ENCODE measurements around the gene WDR6. TPM values are rescaled to one million over a fixed set of nuclear protein-coding genes. Genes with fewer than 3 reads are reported as not detected.
A peak's percentile ranks its signal among the peaks of the same experiment; 100 is the strongest.

WDR6 gene
- total and polyA plus RNA-seq, 10 of the 15 experiments (the other 5 are each of a cell fraction or from before 2014, with no cell fraction given), result 21.3 to 169 (median 107) TPM

DNA sequence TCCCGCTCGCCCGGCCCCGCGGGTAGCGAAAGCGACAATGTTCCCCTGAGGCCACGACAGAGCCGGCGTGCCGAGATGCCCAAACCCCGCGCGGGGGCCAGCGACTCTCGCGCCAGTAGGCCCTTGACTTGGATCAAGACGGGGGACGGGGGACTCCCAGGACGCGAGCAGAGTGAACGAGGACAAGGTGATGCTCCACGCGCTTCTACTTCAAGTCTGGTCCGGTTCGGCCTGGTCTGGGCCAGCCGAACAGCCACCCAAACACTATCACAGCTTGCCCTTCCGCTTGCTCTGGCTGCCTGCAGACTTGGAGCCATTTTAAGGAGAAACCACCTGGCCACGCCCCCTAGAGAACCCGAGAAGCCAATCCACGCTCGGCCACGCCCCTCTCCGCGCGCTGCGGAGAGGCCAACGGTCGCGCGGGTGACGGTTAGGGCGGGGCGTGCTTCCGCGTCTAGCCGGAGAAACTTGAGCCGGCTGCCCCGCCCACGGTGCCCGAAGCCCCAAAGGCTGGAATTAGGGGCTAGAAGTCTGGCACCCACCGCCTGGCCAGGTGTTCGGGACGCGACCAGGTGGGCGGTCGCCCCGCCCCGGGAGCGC lies 14.1 kb downstream of the WDR6 start:
- RAD21 ChIA-PET (ENCODE audit: unreplicated experiment), result interaction anchor here (0.9 to 4.1 kb wide), 7 partner anchors 13 to 423 kb away, joined by 3 to 40 read pairs (median 4); partner anchors contain the start of genes P4HTM, QRICH1 and WDR6
- intact Hi-C loops (cut with micrococcal nuclease; ENCODE audit: unreplicated experiment), result loop anchor here (1.0 to 10.0 kb wide), 5 partner anchors 14 to 653 kb away; partner anchors contain the start of genes APEH, P4HTM, QRICH1 and USP4
- Histone ChIP-seq H3K27ac (ENCODE audit: control insufficient read depth, insufficient read depth) (peak overlapping the region; percentile 94), H3K4me2 (ENCODE audit: control insufficient read depth, insufficient read depth) (peak overlapping the region; percentile 83; the same call in 1 of the 2 replicates), H3K79me2 (ENCODE audit: control insufficient read depth, insufficient read depth, low read length) (peaks cover 45% of the 10 kb centered on the region), H4K20me1 (ENCODE audit: control insufficient read depth, insufficient read depth) (no peaks in the 10 kb centered on the region), H3K9ac (ENCODE audit: control insufficient read depth, insufficient read depth, low read length) (peak overlapping the region; percentile 81), H3K27me3 (replicated peaks in 1 of 2; ENCODE audit: control insufficient read depth in 2 of 2, insufficient read depth in 2 of 2, low read length in 1 of 2) (no peaks in the 10 kb centered on the region), H3K4me3 (peak overlapping the region; percentile 95), H2AFZ (ENCODE audit: control insufficient read depth, low read depth, low read length) (peak overlapping the region; percentile 73), H3K36me3 (ENCODE audit: control insufficient read depth in 2 of 2, insufficient read depth in 2 of 2, low read length in 1 of 2) (peaks cover 14 to 15% of the 10 kb centered on the region in 2 experiments), H3K9me3 (replicated peaks; ENCODE audit: control insufficient read depth, insufficient read depth, low read length) (no peaks in the 10 kb centered on the region), H3K4me1 (ENCODE audit: control insufficient read depth, insufficient read depth, low read length) (peaks cover 21% of the 10 kb centered on the region)
- POLR2A ChIA-PET, result interaction anchor here (0.5 to 4.3 kb wide), 15 partner anchors 7 to 337 kb away, joined by 3 to 69 read pairs (median 6); partner anchors contain the start of genes IMPDH2, QRICH1, USP19 and WDR6
- no TSS peak for BruUV-seq (replicated peaks)
- DNase-seq (ENCODE audit: low read depth, low spot score), result peak; percentile 87
- FAIRE-seq, result peak; percentile 23
- SMC1A ChIA-PET (ENCODE audit: uncharacterized antibody, unreplicated experiment), result interaction anchor here (0.6 to 6.1 kb wide), 5 partner anchors 14 to 73 kb away, joined by 3 to 31 read pairs (median 5); partner anchors contain the start of genes P4HTM, QRICH1 and WDR6
- CTCF ChIA-PET, result interaction anchor here (0.6 to 5.9 kb wide), 17 partner anchors 8 to 428 kb away, joined by 3 to 83 read pairs (median 5); partner anchors contain the start of genes IMPDH2, IP6K2, KLHDC8B and P4HTM
- peak; percentile 71 for ATAC-seq
- in situ Hi-C loops (cut with MboI), result no loop called here
- WGBS (ENCODE audit: insufficient coverage, insufficient replicate concordance, low lambda C conversion rate, missing lambda C conversion rate), result under 1% methylated on average over 60 of the region's 60 CpGs
- peak; percentile 94; the same call in 1 of the 2 replicates for TF ChIP-seq TAF1 (IDR thresholded peaks at IDR 0.05; ENCODE audit: borderline replicate concordance, low read depth, low read length)
- TF ChIP-seq SMC3 (IDR thresholded peaks at IDR 0.05; ENCODE audit: borderline replicate concordance, low read length), result no peak
- TF ChIP-seq RCOR1 (conservative IDR thresholded peaks at IDR 0.05; ENCODE audit: low read depth, low read length), result peak; percentile 37; the same call in 1 of the 2 replicates
- TF ChIP-seq, protein P1, sequence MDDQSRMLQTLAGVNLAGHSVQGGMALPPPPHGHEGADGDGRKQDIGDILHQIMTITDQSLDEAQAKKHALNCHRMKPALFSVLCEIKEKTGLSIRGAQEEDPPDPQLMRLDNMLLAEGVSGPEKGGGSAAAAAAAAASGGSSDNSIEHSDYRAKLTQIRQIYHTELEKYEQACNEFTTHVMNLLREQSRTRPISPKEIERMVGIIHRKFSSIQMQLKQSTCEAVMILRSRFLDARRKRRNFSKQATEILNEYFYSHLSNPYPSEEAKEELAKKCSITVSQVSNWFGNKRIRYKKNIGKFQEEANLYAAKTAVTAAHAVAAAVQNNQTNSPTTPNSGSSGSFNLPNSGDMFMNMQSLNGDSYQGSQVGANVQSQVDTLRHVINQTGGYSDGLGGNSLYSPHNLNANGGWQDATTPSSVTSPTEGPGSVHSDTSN (IDR thresholded peaks at IDR 0.05; ENCODE audit: insufficient replicate concordance, low read depth, low read length), result peak; percentile 40
- TF ChIP-seq, protein P2, sequence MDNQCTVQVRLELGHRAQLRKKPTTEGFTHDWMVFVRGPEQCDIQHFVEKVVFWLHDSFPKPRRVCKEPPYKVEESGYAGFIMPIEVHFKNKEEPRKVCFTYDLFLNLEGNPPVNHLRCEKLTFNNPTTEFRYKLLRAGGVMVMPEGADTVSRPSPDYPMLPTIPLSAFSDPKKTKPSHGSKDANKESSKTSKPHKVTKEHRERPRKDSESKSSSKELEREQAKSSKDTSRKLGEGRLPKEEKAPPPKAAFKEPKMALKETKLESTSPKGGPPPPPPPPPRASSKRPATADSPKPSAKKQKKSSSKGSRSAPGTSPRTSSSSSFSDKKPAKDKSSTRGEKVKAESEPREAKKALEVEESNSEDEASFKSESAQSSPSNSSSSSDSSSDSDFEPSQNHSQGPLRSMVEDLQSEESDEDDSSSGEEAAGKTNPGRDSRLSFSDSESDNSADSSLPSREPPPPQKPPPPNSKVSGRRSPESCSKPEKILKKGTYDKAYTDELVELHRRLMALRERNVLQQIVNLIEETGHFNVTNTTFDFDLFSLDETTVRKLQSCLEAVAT (IDR thresholded peaks at IDR 0.05), result peak; percentile 90
- TF ChIP-seq STAT1 (conservative IDR thresholded peaks at IDR 0.05), result peak; percentile 80; the same call in 1 of the 2 replicates
- TF ChIP-seq CHD2 (IDR thresholded peaks at IDR 0.05; ENCODE audit: borderline replicate concordance, low read depth, low read length), result 0 out of 2 replicates have a peak, but pooled peaks have one; percentile 47
- peak; percentile 61; the same call in 1 of the 2 replicates for TF ChIP-seq PAX5 (IDR thresholded peaks at IDR 0.05; ENCODE audit: borderline replicate concordance, low read depth, low read length)
- no peak for TF ChIP-seq BCL11A (IDR thresholded peaks at IDR 0.05; ENCODE audit: low read depth, low read length)
- TF ChIP-seq MXI1 (IDR thresholded peaks at IDR 0.05; ENCODE audit: low read depth, low read length), result peak; percentile 55
- no peak for TF ChIP-seq BHLHE40 (IDR thresholded peaks at IDR 0.05; ENCODE audit: borderline replicate concordance in 1 of 2, low read depth in 2 of 2, low read length in 1 of 2)
- TF ChIP-seq SUZ12 (IDR thresholded peaks at IDR 0.05; ENCODE audit: unreplicated experiment), result no peak
- peak; percentile 79 for TF ChIP-seq CREM (IDR thresholded peaks at IDR 0.05; ENCODE audit: low read depth)
- peak; percentile 8 for TF ChIP-seq SMARCA5 (IDR thresholded peaks at IDR 0.05)
- TF ChIP-seq ZBED1 (IDR thresholded peaks at IDR 0.05; ENCODE audit: borderline replicate concordance), result peak; percentile 59; the same call in 1 of the 2 replicates
- TF ChIP-seq SIN3A (IDR thresholded peaks at IDR 0.05; ENCODE audit: low read depth, low read length), result no peak; the same call in 1 of the 2 replicates
- TF ChIP-seq CHD1 (IDR thresholded peaks at IDR 0.05; ENCODE audit: low read depth, low read length), result no peak
- TF ChIP-seq SMAD5 (IDR thresholded peaks at IDR 0.05; ENCODE audit: low read depth), result peak; percentile 99
- TF ChIP-seq MTA3 (IDR thresholded peaks at IDR 0.05; ENCODE audit: borderline replicate concordance, low read length), result no peak
- TF ChIP-seq, protein P3, sequence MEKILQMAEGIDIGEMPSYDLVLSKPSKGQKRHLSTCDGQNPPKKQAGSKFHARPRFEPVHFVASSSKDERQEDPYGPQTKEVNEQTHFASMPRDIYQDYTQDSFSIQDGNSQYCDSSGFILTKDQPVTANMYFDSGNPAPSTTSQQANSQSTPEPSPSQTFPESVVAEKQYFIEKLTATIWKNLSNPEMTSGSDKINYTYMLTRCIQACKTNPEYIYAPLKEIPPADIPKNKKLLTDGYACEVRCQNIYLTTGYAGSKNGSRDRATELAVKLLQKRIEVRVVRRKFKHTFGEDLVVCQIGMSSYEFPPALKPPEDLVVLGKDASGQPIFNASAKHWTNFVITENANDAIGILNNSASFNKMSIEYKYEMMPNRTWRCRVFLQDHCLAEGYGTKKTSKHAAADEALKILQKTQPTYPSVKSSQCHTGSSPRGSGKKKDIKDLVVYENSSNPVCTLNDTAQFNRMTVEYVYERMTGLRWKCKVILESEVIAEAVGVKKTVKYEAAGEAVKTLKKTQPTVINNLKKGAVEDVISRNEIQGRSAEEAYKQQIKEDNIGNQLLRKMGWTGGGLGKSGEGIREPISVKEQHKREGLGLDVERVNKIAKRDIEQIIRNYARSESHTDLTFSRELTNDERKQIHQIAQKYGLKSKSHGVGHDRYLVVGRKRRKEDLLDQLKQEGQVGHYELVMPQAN (conservative IDR thresholded peaks at IDR 0.05), result peak; percentile 54
